Brain microvascular endothelial cell (primary cell): ENCODE measurements around the gene TBC1D20.

Experiments used
- DNase-seq: peaks from one replicate; pipeline ENCODE4 v3.0.0-alpha.2; 2020
- H3K27ac ChIP-seq: fragments of 250-450 bp; sonication (Bioruptor Pico); 2 replicates; pipeline ENCODE4 v1.5.1; 2020; ENCODE audit warnings: mild to moderate bottlenecking, moderate library complexity
- H3K27me3 ChIP-seq: fragments of 250-450 bp; sonication (Bioruptor Pico); replicated peaks from 2 replicates; pipeline ENCODE4 v1.5.1; 2020; ENCODE audit warnings: mild to moderate bottlenecking
- H3K36me3 ChIP-seq: fragments of 250-450 bp; sonication (Bioruptor Pico); replicated peaks from 2 replicates; pipeline ENCODE4 v1.5.1; 2020; ENCODE audit warnings: mild to moderate bottlenecking
- H3K4me3 ChIP-seq: 2 replicates; pipeline ENCODE4 v1.5.1; 2011; ENCODE audit warnings: low read depth, mild to moderate bottlenecking, control low read depth, low read length, moderate library complexity
- in situ Hi-C: cut with HindIII; loops from 2 replicates; pipeline ENCODE4 v1.10.0; 2017; ENCODE audit warnings: low sequenced_read_pairs, low pct_ligation_motif_present
- TF ChIP-seq, protein P1 (sequence below): IDR thresholded peaks from 2 replicates; pipeline ENCODE4 v1.5.1; 2011; ENCODE audit warnings: low read depth, mild to moderate bottlenecking, moderate library complexity, low read length, control low read depth, inconsistent platforms; ENCODE audit errors: missing control alignments

TBC1D20 gene

DNA sequence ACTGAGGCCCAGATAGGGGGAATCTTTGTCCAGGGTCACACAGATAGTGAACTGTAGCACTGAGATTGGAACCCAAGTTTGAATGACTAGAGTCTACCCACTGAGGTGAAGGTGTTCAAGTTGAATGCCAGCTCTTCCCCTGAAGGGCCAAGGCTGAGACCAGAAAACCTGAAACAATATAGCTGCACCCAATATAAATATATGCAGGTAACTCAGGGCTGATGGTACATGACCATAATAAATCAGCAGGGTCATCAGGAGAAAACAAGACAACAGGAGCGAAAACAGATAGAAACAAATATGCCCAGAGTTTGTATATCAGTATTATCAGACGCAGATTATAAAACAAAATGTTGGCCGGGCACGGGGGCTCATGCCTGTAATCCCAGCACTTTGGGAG is 58.2 kb downstream of the TBC1D20 start:
- in situ Hi-C loops = no loop called here
- no peak for DNase-seq
- TF ChIP-seq, protein P1, sequence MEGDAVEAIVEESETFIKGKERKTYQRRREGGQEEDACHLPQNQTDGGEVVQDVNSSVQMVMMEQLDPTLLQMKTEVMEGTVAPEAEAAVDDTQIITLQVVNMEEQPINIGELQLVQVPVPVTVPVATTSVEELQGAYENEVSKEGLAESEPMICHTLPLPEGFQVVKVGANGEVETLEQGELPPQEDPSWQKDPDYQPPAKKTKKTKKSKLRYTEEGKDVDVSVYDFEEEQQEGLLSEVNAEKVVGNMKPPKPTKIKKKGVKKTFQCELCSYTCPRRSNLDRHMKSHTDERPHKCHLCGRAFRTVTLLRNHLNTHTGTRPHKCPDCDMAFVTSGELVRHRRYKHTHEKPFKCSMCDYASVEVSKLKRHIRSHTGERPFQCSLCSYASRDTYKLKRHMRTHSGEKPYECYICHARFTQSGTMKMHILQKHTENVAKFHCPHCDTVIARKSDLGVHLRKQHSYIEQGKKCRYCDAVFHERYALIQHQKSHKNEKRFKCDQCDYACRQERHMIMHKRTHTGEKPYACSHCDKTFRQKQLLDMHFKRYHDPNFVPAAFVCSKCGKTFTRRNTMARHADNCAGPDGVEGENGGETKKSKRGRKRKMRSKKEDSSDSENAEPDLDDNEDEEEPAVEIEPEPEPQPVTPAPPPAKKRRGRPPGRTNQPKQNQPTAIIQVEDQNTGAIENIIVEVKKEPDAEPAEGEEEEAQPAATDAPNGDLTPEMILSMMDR = no peak
- no peaks in the 10 kb centered on the region for H3K27me3 ChIP-seq
- no peak overlapping the region for H3K27ac ChIP-seq
- H3K4me3 ChIP-seq = no peak overlapping the region
- no peaks in the 10 kb centered on the region for H3K36me3 ChIP-seq

DNA sequence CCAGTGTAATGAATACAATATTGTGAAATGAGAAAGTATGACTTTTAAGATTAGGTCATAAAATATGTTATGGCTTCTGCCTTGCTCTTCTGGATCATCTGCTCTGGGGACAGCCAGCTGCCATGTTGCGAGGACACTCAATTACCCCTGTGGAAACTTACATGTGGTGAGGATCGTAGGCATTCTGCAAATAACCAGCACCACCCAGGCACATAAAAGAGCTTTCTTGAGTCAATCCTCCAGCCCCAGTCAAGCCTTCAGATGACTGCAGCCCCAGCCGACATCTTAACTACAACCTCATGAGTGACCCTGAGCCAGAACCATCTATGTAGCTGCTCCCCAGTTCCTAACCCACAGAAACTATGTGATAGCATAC is 58.8 kb downstream of the TBC1D20 start:
- H3K27ac ChIP-seq = no peak overlapping the region

DNA sequence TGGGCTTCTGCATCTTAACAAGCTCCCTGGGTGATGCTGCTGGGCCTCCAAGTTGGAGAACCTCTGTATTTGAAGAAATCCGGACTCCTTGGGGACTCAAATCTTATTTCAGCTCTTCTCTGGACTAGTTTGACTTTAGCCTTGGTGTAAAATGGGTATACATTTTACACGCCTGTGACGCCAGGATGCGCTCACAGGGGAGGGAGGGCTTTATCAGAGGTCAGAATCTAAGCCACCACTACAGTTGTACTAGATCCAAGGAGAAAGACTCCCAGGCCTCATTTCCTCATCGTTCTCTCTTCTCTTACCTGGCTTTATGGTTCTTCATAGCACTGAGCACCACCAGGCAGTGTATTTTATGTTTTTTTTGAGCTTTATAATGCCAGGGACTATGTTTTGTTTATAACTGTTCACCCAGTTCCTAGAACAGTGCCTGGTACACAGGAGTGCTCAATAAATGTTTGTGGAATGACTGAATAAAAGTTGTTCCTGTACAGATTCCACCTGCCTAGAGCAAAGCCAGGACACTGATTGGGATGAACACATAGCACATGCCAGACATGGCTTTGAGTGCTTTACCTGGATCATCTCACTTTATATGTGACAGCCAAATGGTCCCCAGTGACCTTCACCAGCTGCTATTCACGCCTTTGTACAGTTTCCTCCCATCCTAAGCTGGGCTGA is 59.3 kb downstream of the TBC1D20 start:
- DNase-seq = no peak
- no peaks in the 10 kb centered on the region for H3K36me3 ChIP-seq
- H3K4me3 ChIP-seq = no peak overlapping the region
- H3K27me3 ChIP-seq = no peaks in the 10 kb centered on the region
- in situ Hi-C loops = no loop called here
- TF ChIP-seq, protein P1 = no peak
- H3K27ac ChIP-seq = no peak overlapping the region

More for the DNA sequence above, 58.8 kb downstream of the TBC1D20 start:
- DNase-seq = no peak
- Histone ChIP-seq H3K4me3 (no peak overlapping the region), H3K36me3 (no peaks in the 10 kb centered on the region), H3K27me3 (no peaks in the 10 kb centered on the region)
- TF ChIP-seq, protein P1 = no peak
- in situ Hi-C loops = no loop called here

DNA sequence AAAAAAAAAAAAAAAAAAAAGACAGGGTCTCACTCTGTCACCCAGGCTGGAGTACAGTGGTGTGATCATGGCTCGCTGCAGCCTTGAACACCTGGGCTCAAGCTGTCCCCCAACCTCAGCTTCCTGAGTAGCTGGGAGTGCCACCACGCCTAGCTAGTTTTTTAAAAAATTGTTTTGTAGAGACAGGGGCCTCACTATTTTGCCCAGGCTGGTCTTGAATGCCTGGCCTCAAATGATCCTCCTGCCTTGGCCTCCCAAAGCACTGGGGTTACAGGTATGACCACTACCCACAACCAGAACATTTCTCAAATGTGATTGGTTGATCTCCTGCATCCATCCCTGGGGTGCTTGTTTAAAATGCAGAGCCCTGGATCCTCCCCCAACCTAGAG is 59.8 kb downstream of the TBC1D20 start:
- H3K27me3 ChIP-seq = no peaks in the 10 kb centered on the region
- no peak overlapping the region for H3K27ac ChIP-seq
- TF ChIP-seq, protein P1 = no peak
- H3K36me3 ChIP-seq = no peaks in the 10 kb centered on the region
- in situ Hi-C loops = no loop called here
- DNase-seq = no peak
- H3K4me3 ChIP-seq = no peak overlapping the region

DNA sequence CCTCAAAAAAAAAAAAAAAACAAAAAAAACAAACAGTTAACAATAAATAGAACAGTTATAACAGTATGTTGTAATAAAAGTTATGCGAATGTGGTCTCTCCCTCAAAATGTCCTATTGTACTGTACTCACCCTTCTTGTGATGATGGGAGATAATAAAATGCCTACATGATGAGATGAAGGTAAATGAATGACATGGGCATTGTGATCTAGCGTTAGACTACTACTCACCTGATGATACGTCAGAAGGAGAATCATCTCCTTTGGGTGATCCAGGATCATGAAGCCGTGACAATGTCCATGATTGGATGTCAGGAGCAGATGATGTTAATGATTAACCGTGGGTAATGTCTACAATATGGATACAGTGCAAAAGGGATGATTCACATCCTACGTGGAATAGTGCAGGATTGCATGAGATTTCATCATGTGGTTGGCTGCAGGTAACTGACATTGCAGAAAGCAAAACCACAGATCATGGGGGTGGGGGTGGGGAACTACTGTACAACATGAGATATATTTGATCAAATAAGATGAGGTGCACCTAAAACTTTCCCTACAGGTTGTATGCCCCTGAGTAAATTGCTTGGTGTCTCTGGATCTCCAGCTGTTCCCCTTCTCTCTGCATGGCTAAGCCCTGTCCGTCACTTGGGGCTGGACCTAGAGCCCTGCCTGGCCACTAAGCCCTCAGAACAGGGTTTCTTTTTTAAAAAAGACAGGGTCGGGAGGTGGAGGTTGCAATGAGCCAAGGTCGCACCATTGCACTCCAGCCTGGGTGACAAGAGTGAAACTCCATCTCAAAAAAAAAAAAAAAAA is 60.4 kb downstream of the TBC1D20 start:
- Histone ChIP-seq H3K4me3 (no peak overlapping the region), H3K27ac (no peak overlapping the region), H3K27me3 (no peaks in the 10 kb centered on the region), H3K36me3 (peaks cover 1% of the 10 kb centered on the region)
- in situ Hi-C loops = no loop called here
- no peak for DNase-seq
- TF ChIP-seq, protein P1 = no peak
